ENCODE data around the gene MCTP1. TPM values are rescaled to one million over a fixed set of nuclear protein-coding genes. Genes with fewer than 3 reads are reported as not detected.

Gene MCTP1
- total and polyA plus RNA-seq, 9 of the 15 experiments (the other 6 are each of a cell fraction or from before 2014, with no cell fraction given), result 0.04 to 0.93 (median 0.06) TPM; not detected in 4

GRCh38 chr5:94863951-94864350 lies 420.9 kb downstream of the MCTP1 start:
- intact Hi-C loops (cut with micrococcal nuclease), result no loop called here
- H3K9me1 ChIP-seq (ENCODE audit: control insufficient read depth, insufficient read depth, low read length), result no peaks in the 10 kb centered on the region
- no peaks in the 10 kb centered on the region for H3K27me3 ChIP-seq (ENCODE audit: control insufficient read depth in 2 of 2, insufficient read depth in 2 of 2, low read length in 2 of 2)
- H3K4me2 ChIP-seq (ENCODE audit: insufficient read depth, low read length), result no peak overlapping the region
- in situ Hi-C loops (cut with MboI), result no loop called here
- H3K79me2 ChIP-seq (ENCODE audit: control insufficient read depth, insufficient read depth, low read length), result no peaks in the 10 kb centered on the region
- no peak overlapping the region for H3K27ac ChIP-seq (ENCODE audit: extremely low read depth, low read depth, low read length)
- no peaks in the 10 kb centered on the region for H3K36me3 ChIP-seq (ENCODE audit: control insufficient read depth, insufficient read depth, low read length)
- ATAC-seq (no peak), FAIRE-seq (no peak), DNase-seq (ENCODE audit: extremely low read depth in 1 of 4, low spot score in 3 of 4) (no peak)
- no TSS peak for BruUV-seq (replicated peaks)
- POLR2A ChIA-PET, result no interaction called here
- 4% methylated on average over 3 of the region's 3 CpGs for WGBS (ENCODE audit: insufficient coverage, low coverage, missing lambda C conversion rate)
- no peak overlapping the region for H3K4me3 ChIP-seq
- H4K20me1 ChIP-seq (replicated peaks; ENCODE audit: control insufficient read depth, insufficient read depth, low read length), result no peaks in the 10 kb centered on the region
- TF ChIP-seq ZNF830 (CRISPR knock-in tag; IDR thresholded peaks at IDR 0.05) (no peak), SMAD1 (IDR thresholded peaks at IDR 0.05; ENCODE audit: low read depth, low read length, partially characterized antibody) (no peak), GABPB1 (CRISPR knock-in tag; IDR thresholded peaks at IDR 0.05) (no peak), FOXM1 (IDR thresholded peaks at IDR 0.05; ENCODE audit: low read depth) (no peak), FOXM1 (CRISPR knock-in tag; IDR thresholded peaks at IDR 0.05; ENCODE audit: low read depth) (no peak), CBX5 (IDR thresholded peaks at IDR 0.05; ENCODE audit: borderline replicate concordance, low read depth) (no peak), RBM39 (optimal IDR thresholded peaks at IDR 0.05; ENCODE audit: low read depth, low read length) (no peak), SETDB1 (IDR thresholded peaks at IDR 0.05; ENCODE audit: low read length) (no peak), ZNF778 (CRISPR knock-in tag; IDR thresholded peaks at IDR 0.05) (no peak)
- no peaks in the 10 kb centered on the region for H3K4me1 ChIP-seq (replicated peaks in 1 of 2; ENCODE audit: control insufficient read depth in 2 of 2, insufficient read depth in 2 of 2, low read length in 2 of 2)
- H2AFZ ChIP-seq (ENCODE audit: low read depth, low read length), result no peak overlapping the region
- no peaks in the 10 kb centered on the region for H3K9me3 ChIP-seq (replicated peaks; ENCODE audit: control insufficient read depth, insufficient read depth, low read depth, low read length)
- no peak overlapping the region for H3K9ac ChIP-seq (ENCODE audit: insufficient read depth in 1 of 2, low read depth in 2 of 2, low read length in 2 of 2)
- CTCF ChIA-PET (ENCODE audit: low intra/inter-chr PET ratio), result no interaction called here

DNA sequence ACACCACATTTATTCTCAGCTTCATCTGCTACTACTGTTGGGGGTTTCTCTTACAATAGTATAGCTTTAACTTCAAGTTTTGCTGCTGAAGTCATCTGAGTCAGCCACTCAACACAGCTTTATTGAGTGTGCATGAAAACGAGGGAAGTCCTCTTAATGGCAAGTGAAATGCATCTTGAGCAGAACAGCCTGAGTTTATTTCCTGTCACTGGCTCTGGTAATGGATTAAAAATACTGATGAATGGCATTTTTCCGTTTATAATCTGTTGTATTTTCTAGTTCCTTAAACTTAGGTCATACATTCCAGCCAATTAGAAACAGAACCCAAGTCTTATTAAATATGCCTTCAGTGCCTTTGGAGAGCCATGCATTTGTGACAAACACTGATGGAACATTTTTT lies 427.8 kb downstream of the MCTP1 start:
- intact Hi-C loops (cut with micrococcal nuclease), result no loop called here
- H3K4me2 ChIP-seq (ENCODE audit: insufficient read depth, low read length), result no peak overlapping the region
- no peaks in the 10 kb centered on the region for H3K9me1 ChIP-seq (ENCODE audit: control insufficient read depth, insufficient read depth, low read length)
- no peaks in the 10 kb centered on the region for H3K4me1 ChIP-seq (replicated peaks in 1 of 2; ENCODE audit: control insufficient read depth in 2 of 2, insufficient read depth in 2 of 2, low read length in 2 of 2)
- no peaks in the 10 kb centered on the region for H3K79me2 ChIP-seq (ENCODE audit: control insufficient read depth, insufficient read depth, low read length)
- H3K9ac ChIP-seq (ENCODE audit: insufficient read depth in 1 of 2, low read depth in 2 of 2, low read length in 2 of 2), result no peak overlapping the region
- no peaks in the 10 kb centered on the region for H3K36me3 ChIP-seq (ENCODE audit: control insufficient read depth, insufficient read depth, low read length)
- FAIRE-seq (no peak), ATAC-seq (no peak), DNase-seq (ENCODE audit: extremely low read depth in 1 of 4, low spot score in 3 of 4) (no peak)
- 3% methylated on average over 2 of the region's 2 CpGs for WGBS (ENCODE audit: insufficient coverage, low coverage, missing lambda C conversion rate)
- no peak overlapping the region for H3K27ac ChIP-seq (ENCODE audit: extremely low read depth, low read depth, low read length)
- H3K27me3 ChIP-seq (ENCODE audit: control insufficient read depth in 2 of 2, insufficient read depth in 2 of 2, low read length in 2 of 2), result no peaks in the 10 kb centered on the region
- in situ Hi-C loops (cut with MboI), result no loop called here
- no peaks in the 10 kb centered on the region for H3K9me3 ChIP-seq (replicated peaks; ENCODE audit: control insufficient read depth, insufficient read depth, low read depth, low read length)
- H2AFZ ChIP-seq (ENCODE audit: low read depth, low read length), result no peak overlapping the region
- H3K4me3 ChIP-seq, result no peak overlapping the region
- BruUV-seq (replicated peaks), result no TSS peak
- ChIA-PET CTCF (ENCODE audit: low intra/inter-chr PET ratio) (no interaction called here), POLR2A (no interaction called here)
- H4K20me1 ChIP-seq (replicated peaks; ENCODE audit: control insufficient read depth, insufficient read depth, low read length), result no peaks in the 10 kb centered on the region
- TF ChIP-seq, protein P1, sequence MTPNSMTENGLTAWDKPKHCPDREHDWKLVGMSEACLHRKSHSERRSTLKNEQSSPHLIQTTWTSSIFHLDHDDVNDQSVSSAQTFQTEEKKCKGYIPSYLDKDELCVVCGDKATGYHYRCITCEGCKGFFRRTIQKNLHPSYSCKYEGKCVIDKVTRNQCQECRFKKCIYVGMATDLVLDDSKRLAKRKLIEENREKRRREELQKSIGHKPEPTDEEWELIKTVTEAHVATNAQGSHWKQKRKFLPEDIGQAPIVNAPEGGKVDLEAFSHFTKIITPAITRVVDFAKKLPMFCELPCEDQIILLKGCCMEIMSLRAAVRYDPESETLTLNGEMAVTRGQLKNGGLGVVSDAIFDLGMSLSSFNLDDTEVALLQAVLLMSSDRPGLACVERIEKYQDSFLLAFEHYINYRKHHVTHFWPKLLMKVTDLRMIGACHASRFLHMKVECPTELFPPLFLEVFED (CRISPR knock-in tag; conservative IDR thresholded peaks at IDR 0.05), result no peak
- TF ChIP-seq PURB (CRISPR knock-in tag; IDR thresholded peaks at IDR 0.05; ENCODE audit: low read depth) (no peak), DIDO1 (tag; IDR thresholded peaks at IDR 0.05; ENCODE audit: low read depth) (no peak), SREBF2 (CRISPR knock-in tag; IDR thresholded peaks at IDR 0.05) (no peak), MLX (CRISPR knock-in tag; conservative IDR thresholded peaks at IDR 0.05) (no peak), ILK (tag; IDR thresholded peaks at IDR 0.05; ENCODE audit: borderline replicate concordance, low read depth) (no peak)
- TF ChIP-seq, protein P2, sequence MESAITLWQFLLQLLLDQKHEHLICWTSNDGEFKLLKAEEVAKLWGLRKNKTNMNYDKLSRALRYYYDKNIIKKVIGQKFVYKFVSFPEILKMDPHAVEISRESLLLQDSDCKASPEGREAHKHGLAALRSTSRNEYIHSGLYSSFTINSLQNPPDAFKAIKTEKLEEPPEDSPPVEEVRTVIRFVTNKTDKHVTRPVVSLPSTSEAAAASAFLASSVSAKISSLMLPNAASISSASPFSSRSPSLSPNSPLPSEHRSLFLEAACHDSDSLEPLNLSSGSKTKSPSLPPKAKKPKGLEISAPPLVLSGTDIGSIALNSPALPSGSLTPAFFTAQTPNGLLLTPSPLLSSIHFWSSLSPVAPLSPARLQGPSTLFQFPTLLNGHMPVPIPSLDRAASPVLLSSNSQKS (CRISPR knock-in tag; IDR thresholded peaks at IDR 0.05), result no peak
